Ovary (tissue), 3 donors: Measurements from ENCODE around the gene MAN1B1.

Experiments used
- CTCF ChIP-seq, 3 donors: fragments of 450-650 bp in 2 of 3; fragments of 200-600 bp in 1 of 3; IDR thresholded peaks; one replicate each; pipeline versions ENCODE4 v1.5.1 to v1.8.0; 2016 to 2022; ENCODE audit warnings: antibody characterized with exemption in 3 of 3, mild to moderate bottlenecking in 1 of 3
- EP300 ChIP-seq: sonication (generic); formaldehyde crosslinking; IDR thresholded peaks from one replicate; pipeline ENCODE4 v1.6.1; 2017; ENCODE audit warnings: antibody characterized with exemption
- POLR2A ChIP-seq: fragments of 450-650 bp; IDR thresholded peaks from one replicate; pipeline ENCODE4 v1.6.1; 2017; ENCODE audit warnings: antibody characterized with exemption, mild to moderate bottlenecking, moderate library complexity
- donor health status: DM: no; HTN: no; CAD: no.

DNA sequence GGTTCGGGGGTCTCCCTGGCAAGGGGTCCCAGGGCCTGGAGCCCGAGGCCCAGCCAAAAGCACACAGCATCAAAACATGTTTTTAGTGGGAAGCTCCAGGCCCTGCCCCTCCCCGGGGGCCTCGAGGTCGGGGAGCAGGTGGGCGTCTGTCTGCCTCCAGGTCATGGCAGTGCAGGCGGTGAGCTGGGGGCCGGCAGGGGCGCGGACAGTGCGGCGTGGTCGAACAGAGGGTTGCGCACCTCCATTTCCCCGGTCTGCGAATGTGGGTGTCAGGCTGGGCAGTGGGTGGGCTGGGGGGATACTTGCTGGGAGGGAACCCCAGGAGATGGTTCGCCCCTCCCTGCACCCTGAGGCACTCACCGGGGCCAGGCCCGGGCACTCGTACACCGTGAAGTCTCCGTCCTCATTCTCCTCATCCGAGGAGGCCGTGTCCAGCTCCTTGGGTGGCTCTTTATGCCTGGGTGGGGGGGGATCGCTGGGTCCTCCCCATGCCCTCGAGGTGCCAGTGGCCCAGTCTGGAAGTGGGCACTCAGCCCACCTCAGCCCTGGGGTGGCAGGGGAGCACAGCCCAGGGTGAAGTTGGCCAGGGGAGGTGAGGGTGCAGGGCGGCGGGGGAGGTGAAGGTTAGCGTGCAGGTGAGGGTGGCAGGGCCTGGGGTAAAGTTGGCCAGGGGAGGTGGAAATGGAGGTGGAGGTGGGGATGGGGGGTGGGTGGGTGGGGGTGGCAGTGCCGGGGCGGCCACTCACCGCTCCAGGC lies 47.0 kb upstream of the MAN1B1 start:
- TF ChIP-seq POLR2A (no peak), EP300 (no peak), CTCF (IDR thresholded peaks at IDR 0.05) (no peak)
